Measurements from ENCODE around the gene OTOS. TPM values are rescaled to one million over a fixed set of nuclear protein-coding genes. Genes with fewer than 3 reads are reported as not detected.

Gene OTOS
- total and polyA plus RNA-seq, 3 experiments from 2014 or later = not detected

- Mint-ChIP-seq H3K4me1 (peaks cover 25 to 41% (median 31%) of the 10 kb centered on the region in 3 donors), H3K36me3 (peaks cover 0 to 43% (median 7%) of the 10 kb centered on the region in 3 donors), H3K27ac (peak overlapping the region; percentile 19 to 93 (median 87)), H3K9me3 (no peaks in the 10 kb centered on the region), H3K4me3 (peak overlapping the region; percentile 89 to 97 (median 91)), H3K27me3 (no peaks in the 10 kb centered on the region)
- peak overlapping the region; percentile 51 for H3K27ac ChIP-seq (ENCODE audit: low read depth, low read length)
- CTCF ChIA-PET = no interaction called here
- DNase-seq = no peak
- H3K36me3 ChIP-seq (ENCODE audit: insufficient read depth, low read length) = peaks cover 12% of the 10 kb centered on the region
- H3K4me3 ChIP-seq (ENCODE audit: low read length) = peak overlapping the region; percentile 64
- no peaks in the 10 kb centered on the region for H3K27me3 ChIP-seq (ENCODE audit: insufficient read depth, low read length, poor library complexity, severe bottlenecking)
- no peaks in the 10 kb centered on the region for H3K9me3 ChIP-seq (ENCODE audit: low read length)
- POLR2A ChIA-PET = no interaction called here
- peaks cover 20% of the 10 kb centered on the region for H3K4me1 ChIP-seq (ENCODE audit: insufficient read depth, low read length)
Measured at GRCh38 chr2:240135706-240136012, 4.8 kb downstream of the OTOS start.

- Histone ChIP-seq H3K9me3 (ENCODE audit: low read length) (no peaks in the 10 kb centered on the region), H3K4me1 (ENCODE audit: insufficient read depth, low read length) (peaks cover 20% of the 10 kb centered on the region), H3K27ac (ENCODE audit: low read depth, low read length) (no peak overlapping the region), H3K27me3 (ENCODE audit: insufficient read depth, low read length, poor library complexity, severe bottlenecking) (no peaks in the 10 kb centered on the region), H3K36me3 (ENCODE audit: insufficient read depth, low read length) (peaks cover 12% of the 10 kb centered on the region), H3K4me3 (ENCODE audit: low read length) (peak overlapping the region; percentile 64)
- POLR2A ChIA-PET = no interaction called here
- Mint-ChIP-seq H3K27me3 (no peaks in the 10 kb centered on the region), H3K4me3 (peak overlapping the region; percentile 89 to 97 (median 91)), H3K4me1 (peaks cover 25 to 41% (median 31%) of the 10 kb centered on the region in 3 donors), H3K27ac (peak overlapping the region; percentile 33 to 93 (median 87)), H3K36me3 (peaks cover 0 to 50% (median 11%) of the 10 kb centered on the region in 3 donors), H3K9me3 (no peaks in the 10 kb centered on the region)
- DNase-seq = no peak
- CTCF ChIA-PET = no interaction called here
Measured at GRCh38 chr2:240134956-240135520, 5.4 kb downstream of the OTOS start.

GRCh38 chr2:240134466-240134865 lies 6.0 kb downstream of the OTOS start:
- ChIA-PET POLR2A (no interaction called here), CTCF (no interaction called here)
- Mint-ChIP-seq H3K27me3 (no peaks in the 10 kb centered on the region), H3K36me3 (peaks cover 0 to 55% (median 14%) of the 10 kb centered on the region in 3 donors), H3K4me3 (peak overlapping the region; percentile 52 to 89 (median 77)), H3K4me1 (peaks cover 25 to 41% (median 31%) of the 10 kb centered on the region in 3 donors), H3K27ac (peak overlapping the region in 5 of 8 donors; percentile 33 to 93 (median 61)), H3K9me3 (no peaks in the 10 kb centered on the region)
- no peak for DNase-seq
- H3K4me1 ChIP-seq (ENCODE audit: insufficient read depth, low read length) = peaks cover 20% of the 10 kb centered on the region
- peaks cover 14% of the 10 kb centered on the region for H3K36me3 ChIP-seq (ENCODE audit: insufficient read depth, low read length)
- no peak overlapping the region for H3K4me3 ChIP-seq (ENCODE audit: low read length)
- H3K27me3 ChIP-seq (ENCODE audit: insufficient read depth, low read length, poor library complexity, severe bottlenecking) = no peaks in the 10 kb centered on the region
- no peak overlapping the region for H3K27ac ChIP-seq (ENCODE audit: low read depth, low read length)
- H3K9me3 ChIP-seq (ENCODE audit: low read length) = no peaks in the 10 kb centered on the region

GRCh38 chr2:240133401-240133800 lies 7.1 kb downstream of the OTOS start:
- Histone ChIP-seq H3K27me3 (ENCODE audit: insufficient read depth, low read length, poor library complexity, severe bottlenecking) (no peaks in the 10 kb centered on the region), H3K36me3 (ENCODE audit: insufficient read depth, low read length) (peaks cover 16% of the 10 kb centered on the region), H3K4me3 (ENCODE audit: low read length) (no peak overlapping the region), H3K9me3 (ENCODE audit: low read length) (no peaks in the 10 kb centered on the region), H3K4me1 (ENCODE audit: insufficient read depth, low read length) (peaks cover 20% of the 10 kb centered on the region), H3K27ac (ENCODE audit: low read depth, low read length) (no peak overlapping the region)
- POLR2A ChIA-PET = no interaction called here
- H3K27ac Mint-ChIP-seq = peak overlapping the region in 4 of 8 donors; percentile 11 to 89 (median 64)
- H3K4me3 Mint-ChIP-seq = peak overlapping the region in 6 of 7 donors; percentile 53 to 89 (median 66)
- CTCF ChIA-PET = interaction anchor here (1.3 to 1.8 kb wide), 2 partner anchors 10 to 70 kb away, joined by 3 to 6 read pairs; no protein-coding TSS in a partner anchor
- H3K36me3 Mint-ChIP-seq = peaks cover 0 to 66% (median 14%) of the 10 kb centered on the region in 3 donors
- DNase-seq = no peak
- H3K4me1 Mint-ChIP-seq = peaks cover 25 to 41% (median 31%) of the 10 kb centered on the region in 3 donors
- no peaks in the 10 kb centered on the region for H3K27me3 Mint-ChIP-seq
- no peaks in the 10 kb centered on the region for H3K9me3 Mint-ChIP-seq

GRCh38 chr2:240132651-240132980 lies 7.8 kb downstream of the OTOS start:
- CTCF ChIA-PET = interaction anchor here (1.3 to 1.8 kb wide), 2 partner anchors 11 to 69 kb away, joined by 3 to 6 read pairs; no protein-coding TSS in a partner anchor

GRCh38 chr2:240131941-240132650 lies 8.4 kb downstream of the OTOS start:
- H3K36me3 ChIP-seq (ENCODE audit: insufficient read depth, low read length) = peaks cover 16% of the 10 kb centered on the region
- no peak for DNase-seq
- H3K4me3 ChIP-seq (ENCODE audit: low read length) = no peak overlapping the region
- Mint-ChIP-seq H3K36me3 (peaks cover 0 to 79% (median 17%) of the 10 kb centered on the region in 3 donors), H3K27ac (no peak overlapping the region), H3K4me1 (peaks cover 25 to 34% (median 28%) of the 10 kb centered on the region in 3 donors), H3K27me3 (peaks cover 0 to 2% of the 10 kb centered on the region in 2 donors), H3K9me3 (no peaks in the 10 kb centered on the region), H3K4me3 (peak overlapping the region in 1 of 7 donors; percentile 70)
- ChIA-PET CTCF (interaction anchor here (1.8 kb wide), 1 partner anchor 11 kb away, joined by 6 read pairs; no protein-coding TSS in a partner anchor), POLR2A (no interaction called here)
- no peaks in the 10 kb centered on the region for H3K9me3 ChIP-seq (ENCODE audit: low read length)
- no peak overlapping the region for H3K27ac ChIP-seq (ENCODE audit: low read depth, low read length)
- no peaks in the 10 kb centered on the region for H3K27me3 ChIP-seq (ENCODE audit: insufficient read depth, low read length, poor library complexity, severe bottlenecking)
- H3K4me1 ChIP-seq (ENCODE audit: insufficient read depth, low read length) = peaks cover 16% of the 10 kb centered on the region

More at GRCh38 chr2:240132651-240132980, 7.8 kb downstream of the OTOS start:
- Mint-ChIP-seq H3K27ac (no peak overlapping the region), H3K4me1 (peaks cover 25 to 38% (median 31%) of the 10 kb centered on the region in 3 donors), H3K9me3 (no peaks in the 10 kb centered on the region), H3K27me3 (peaks cover 0 to 2% of the 10 kb centered on the region in 2 donors), H3K36me3 (peaks cover 0 to 74% (median 16%) of the 10 kb centered on the region in 3 donors), H3K4me3 (peak overlapping the region in 1 of 7 donors; percentile 70)
- Histone ChIP-seq H3K9me3 (ENCODE audit: low read length) (no peaks in the 10 kb centered on the region), H3K4me1 (ENCODE audit: insufficient read depth, low read length) (peaks cover 20% of the 10 kb centered on the region), H3K27me3 (ENCODE audit: insufficient read depth, low read length, poor library complexity, severe bottlenecking) (no peaks in the 10 kb centered on the region), H3K27ac (ENCODE audit: low read depth, low read length) (no peak overlapping the region), H3K4me3 (ENCODE audit: low read length) (no peak overlapping the region), H3K36me3 (ENCODE audit: insufficient read depth, low read length) (peaks cover 16% of the 10 kb centered on the region)
- POLR2A ChIA-PET = no interaction called here
- DNase-seq = no peak

- peak overlapping the region in 1 of 8 donors; percentile 64 for H3K27ac Mint-ChIP-seq
- peaks cover 6 to 85% (median 23%) of the 10 kb centered on the region in 3 donors for H3K36me3 Mint-ChIP-seq
Measured at GRCh38 chr2:240131296-240131695, 9.2 kb downstream of the OTOS start.

More at GRCh38 chr2:240131296-240131695, 9.2 kb downstream of the OTOS start:
- Mint-ChIP-seq H3K27me3 (peaks cover 0 to 2% of the 10 kb centered on the region in 2 donors), H3K4me1 (peaks cover 19 to 28% (median 24%) of the 10 kb centered on the region in 3 donors), H3K9me3 (no peaks in the 10 kb centered on the region), H3K4me3 (peak overlapping the region in 1 of 7 donors; percentile 3)
- Histone ChIP-seq H3K9me3 (ENCODE audit: low read length) (no peaks in the 10 kb centered on the region), H3K36me3 (ENCODE audit: insufficient read depth, low read length) (peaks cover 16% of the 10 kb centered on the region), H3K27ac (ENCODE audit: low read depth, low read length) (no peak overlapping the region), H3K4me1 (ENCODE audit: insufficient read depth, low read length) (peaks cover 13% of the 10 kb centered on the region), H3K27me3 (ENCODE audit: insufficient read depth, low read length, poor library complexity, severe bottlenecking) (no peaks in the 10 kb centered on the region), H3K4me3 (ENCODE audit: low read length) (no peak overlapping the region)
- no peak for DNase-seq
- POLR2A ChIA-PET = no interaction called here
- CTCF ChIA-PET = no interaction called here
